SH-SY5Y (cell line): Measurements from ENCODE around the gene CRYL1.

Experiments used
- GATA2 ChIP-seq: IDR thresholded peaks from 2 replicates; pipeline ENCODE4 v1.6.1; 2011; ENCODE audit warnings: mild to moderate bottlenecking, low read depth, low read length
- GATA3 ChIP-seq: IDR thresholded peaks from 2 replicates; pipeline ENCODE4 v1.6.1; 2011; ENCODE audit warnings: low read depth, mild to moderate bottlenecking, low read length, moderate library complexity

CRYL1 gene

DNA sequence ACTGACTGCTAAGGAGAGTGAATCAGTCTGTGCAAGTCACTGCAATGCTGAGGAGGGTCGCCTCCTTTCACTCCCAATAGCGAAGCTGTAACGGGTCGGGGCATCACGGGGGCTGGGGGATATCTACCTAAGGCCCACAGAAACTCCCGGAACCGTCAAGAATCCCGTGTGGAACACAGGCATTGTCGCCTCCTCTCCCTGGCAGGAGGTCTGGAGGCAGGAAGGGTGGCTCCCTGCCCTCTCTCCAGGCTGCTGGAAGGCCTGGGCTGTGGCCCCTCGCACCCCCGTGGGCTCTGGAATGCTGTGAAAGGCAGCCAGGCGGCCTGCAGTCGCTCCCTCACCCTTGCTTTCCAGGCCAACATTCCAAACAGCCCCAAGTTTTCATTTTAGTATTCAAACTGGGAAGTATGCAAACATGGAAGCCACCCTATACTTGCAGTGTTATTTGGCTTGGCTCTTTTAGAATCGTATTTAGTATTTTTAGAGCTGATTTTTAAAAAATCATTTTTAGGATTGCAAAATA, 109.4 kb downstream of the CRYL1 start:
- TF ChIP-seq GATA2 (no peak), GATA3 (no peak)

DNA sequence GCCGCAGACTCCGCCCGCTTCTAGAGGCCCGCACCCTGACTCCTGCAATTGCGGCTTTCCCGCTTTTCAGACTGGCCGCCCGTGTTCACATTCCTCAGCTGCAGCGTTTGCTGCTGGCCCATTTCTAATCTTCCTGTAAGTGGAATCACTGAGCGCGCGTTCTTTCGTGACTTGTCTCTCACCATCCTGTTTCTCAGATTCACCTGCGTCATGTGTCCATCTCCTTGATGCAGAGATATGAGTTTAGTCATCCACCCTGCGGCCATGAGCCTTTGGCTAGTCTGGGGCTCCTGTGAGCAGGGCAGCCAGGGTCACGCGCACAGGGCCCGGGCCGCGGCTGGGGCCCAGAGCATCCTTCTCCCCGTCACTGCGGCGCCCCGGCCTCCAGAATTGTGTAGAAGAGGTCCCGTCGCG, 110.0 kb downstream of the CRYL1 start:
- no peak for TF ChIP-seq GATA3
- TF ChIP-seq GATA2, result no peak

DNA sequence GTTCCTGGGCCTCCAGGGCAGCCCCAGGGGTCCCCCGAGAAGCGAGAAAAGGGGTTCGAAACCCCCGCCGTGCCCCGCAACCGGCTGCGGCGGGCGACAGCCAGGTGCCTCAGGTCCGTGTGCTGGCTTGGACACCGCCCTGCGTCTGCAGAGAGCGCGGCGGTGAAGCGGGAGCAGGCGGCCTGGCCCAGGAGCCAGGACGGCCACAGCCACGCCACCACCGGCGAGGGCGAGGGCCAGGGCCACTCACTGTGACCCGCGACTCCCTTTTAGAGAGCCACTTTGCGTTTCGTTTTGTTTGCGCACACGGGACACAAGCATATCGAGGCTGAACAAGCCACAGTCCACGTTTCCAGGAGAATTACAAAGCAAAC, 110.4 kb downstream of the CRYL1 start:
- TF ChIP-seq GATA2 (no peak), GATA3 (no peak)

DNA sequence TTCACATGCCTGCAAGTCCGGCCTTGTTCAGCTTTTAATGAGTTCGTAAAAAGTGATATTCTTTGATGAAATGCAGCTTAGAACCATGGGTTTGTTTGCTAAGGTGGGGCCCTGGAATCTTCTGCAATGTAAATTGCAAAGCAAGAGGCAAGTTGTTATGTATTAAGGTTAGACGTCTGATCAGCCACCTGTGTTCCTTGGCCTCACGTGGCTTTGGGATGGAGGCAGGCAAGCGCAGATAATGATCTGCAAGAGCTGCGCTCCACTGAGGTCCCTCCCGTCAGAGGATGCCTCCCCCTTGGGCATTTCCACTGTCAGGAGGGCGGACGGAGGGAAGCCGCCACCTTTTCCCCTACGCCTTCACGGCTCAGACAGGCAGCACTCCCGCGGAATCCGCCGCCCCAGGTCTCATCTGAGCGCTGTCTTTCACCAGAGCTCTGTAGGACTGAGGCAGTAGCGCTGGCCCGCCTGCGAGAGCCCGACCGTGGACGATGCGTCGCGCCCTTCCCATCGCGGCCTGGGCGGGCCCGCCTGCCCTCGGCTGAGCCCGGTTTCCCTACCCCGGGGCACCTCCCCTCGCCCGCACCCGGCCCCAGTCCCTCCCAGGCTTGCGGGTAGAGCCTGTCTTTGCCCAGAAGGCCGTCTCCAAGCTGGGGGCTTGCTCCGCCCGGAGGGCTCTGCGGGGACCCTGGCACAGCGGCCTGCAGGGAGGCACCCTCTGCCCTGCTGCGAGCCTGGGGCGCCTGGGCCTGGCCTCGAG, 110.9 kb downstream of the CRYL1 start:
- TF ChIP-seq GATA3 (no peak), GATA2 (peak; percentile 24; the same call in 1 of the 2 replicates)

DNA sequence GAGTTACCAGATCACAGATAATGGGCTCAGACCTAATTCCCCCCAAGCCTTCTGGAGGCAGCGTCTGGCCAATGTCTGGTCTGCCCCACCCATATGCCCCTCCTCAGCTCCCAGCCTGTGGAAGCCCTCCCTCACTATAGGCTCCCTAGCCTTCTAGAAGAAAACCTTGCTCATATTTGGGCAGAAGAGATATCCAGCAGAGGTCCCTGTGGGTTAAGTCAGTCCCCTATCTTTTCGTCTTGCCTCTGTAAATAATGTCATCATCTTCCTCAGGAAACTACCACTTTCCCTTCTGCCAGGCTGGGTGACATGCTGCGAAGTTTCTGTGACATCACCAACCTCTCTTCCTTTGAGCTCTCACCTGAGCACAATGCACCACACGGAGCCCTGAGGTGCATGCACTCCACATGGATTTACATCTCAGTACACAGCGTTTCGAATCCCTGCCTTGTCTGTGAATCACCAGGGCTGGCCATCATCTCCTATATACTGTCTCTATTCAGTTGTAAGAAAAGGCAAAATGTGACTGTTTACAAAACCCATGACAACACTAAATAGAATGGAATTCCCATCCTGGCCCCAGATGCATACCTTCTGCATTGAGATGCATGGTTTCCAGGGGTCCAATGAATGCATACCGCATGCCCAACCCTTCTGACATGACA, 112.8 kb downstream of the CRYL1 start:
- TF ChIP-seq GATA3 (no peak), GATA2 (no peak)

DNA sequence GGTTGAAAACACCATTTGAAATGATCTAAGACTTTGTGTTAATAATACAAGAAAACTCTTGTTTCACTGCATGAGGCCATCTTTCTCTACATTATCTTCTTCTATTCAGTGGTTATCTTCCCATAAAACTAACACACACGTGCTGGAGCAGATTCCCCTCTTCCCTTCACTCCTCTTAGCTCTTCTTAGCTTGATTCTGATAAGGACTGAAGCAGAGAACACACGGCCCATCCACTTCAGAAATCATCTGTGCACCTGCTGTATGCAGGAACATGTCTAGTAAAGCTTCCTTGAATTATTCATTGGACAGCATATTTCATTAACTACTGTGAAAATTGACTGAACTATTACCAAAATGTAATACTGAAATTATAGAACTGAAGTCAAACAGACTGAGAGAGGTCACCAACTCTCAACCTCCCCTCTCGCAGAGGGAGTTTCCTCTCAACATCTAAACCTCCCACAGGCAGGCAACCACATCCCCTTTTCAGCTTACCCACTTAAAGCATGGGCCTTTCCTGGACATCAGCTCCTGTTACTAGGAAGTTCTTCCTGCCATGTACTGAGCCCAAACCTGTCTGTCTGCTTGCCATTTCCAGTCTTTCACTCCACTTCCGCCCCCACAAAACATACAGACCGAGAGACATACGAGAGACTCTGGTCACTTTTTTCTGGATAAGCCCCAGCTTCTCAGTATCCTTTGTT, 113.9 kb downstream of the CRYL1 start:
- TF ChIP-seq GATA3 (no peak), GATA2 (no peak)

DNA sequence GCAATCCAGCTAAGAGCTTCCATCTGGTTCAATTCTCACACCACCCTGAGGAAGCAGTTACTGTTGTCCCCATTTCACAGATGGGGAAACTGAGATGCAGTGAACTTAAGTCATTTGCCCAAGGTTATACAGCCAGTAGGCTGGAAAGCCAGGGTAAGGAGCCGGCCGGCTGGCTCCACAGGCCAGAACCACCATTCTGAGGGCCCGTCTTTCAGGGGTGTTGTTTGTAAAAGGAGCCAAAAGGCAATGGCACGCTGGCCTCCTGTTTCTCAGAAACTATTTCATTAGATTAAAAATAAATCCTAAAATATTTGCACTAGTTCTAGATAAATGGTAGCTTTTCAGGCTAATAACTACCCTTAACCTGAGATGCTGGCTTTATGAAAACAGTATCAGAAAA, 114.9 kb downstream of the CRYL1 start:
- TF ChIP-seq GATA2 (no peak), GATA3 (no peak)

DNA sequence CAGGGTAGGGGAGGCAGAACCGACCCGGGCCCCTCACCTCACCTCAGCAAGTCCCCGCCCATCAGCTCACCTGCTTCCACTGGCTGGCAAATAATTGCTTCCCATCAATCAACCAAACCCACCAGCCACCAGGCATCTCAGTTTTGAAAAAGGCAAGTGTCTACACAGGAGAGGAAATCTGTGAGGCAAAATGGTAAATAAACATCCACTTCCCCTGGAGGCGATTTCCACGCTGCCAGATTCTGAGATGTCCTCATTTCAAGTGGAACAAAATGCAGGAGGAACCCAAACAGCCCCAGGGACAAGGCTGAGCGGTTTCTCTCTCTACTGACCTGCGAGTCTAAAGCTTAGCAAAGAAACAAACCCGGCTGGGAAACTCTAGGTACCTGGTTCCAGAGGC, 117.5 kb downstream of the CRYL1 start:
- no peak for TF ChIP-seq GATA3
- no peak for TF ChIP-seq GATA2

DNA sequence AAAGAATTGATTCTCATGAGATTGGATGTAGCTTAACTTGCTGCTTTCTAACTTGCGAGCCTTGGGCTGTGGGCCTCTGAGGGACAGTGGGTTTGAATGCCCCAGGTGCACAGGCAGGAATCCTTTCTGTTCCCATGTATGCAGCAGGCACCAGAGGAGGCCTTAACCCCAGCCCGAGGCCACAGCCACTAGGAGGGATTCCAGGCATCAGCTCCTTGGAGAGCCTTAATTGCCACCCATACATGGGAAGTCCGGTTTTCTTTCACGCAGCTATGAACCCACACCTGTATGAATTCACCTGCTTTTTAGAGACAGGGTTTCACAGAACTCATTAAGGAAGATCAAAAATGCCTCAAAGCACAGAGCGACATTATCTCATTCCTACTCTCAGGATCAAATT, 117.9 kb downstream of the CRYL1 start:
- TF ChIP-seq GATA2, result no peak
- no peak for TF ChIP-seq GATA3

DNA sequence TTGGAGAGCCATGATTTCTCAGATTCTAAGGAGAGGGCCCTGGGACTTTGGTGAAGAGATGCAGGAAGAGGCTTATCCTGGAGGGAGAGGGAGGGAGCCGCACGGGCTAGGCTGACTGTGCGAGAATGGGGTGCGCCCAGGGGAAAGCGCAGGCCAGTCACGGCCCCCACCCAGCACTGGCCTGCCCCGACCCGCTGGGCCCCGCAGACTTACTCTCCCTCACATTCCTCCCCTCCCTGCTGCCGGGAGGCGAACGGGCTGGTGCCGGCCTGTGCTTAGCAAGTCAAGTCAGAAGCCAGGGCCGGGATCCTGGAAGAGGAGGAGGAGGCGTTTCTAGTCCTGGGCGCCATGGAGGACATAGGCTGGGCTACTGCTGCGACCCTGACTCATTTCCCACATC, 120.0 kb downstream of the CRYL1 start:
- TF ChIP-seq GATA3, result no peak
- TF ChIP-seq GATA2, result no peak

DNA sequence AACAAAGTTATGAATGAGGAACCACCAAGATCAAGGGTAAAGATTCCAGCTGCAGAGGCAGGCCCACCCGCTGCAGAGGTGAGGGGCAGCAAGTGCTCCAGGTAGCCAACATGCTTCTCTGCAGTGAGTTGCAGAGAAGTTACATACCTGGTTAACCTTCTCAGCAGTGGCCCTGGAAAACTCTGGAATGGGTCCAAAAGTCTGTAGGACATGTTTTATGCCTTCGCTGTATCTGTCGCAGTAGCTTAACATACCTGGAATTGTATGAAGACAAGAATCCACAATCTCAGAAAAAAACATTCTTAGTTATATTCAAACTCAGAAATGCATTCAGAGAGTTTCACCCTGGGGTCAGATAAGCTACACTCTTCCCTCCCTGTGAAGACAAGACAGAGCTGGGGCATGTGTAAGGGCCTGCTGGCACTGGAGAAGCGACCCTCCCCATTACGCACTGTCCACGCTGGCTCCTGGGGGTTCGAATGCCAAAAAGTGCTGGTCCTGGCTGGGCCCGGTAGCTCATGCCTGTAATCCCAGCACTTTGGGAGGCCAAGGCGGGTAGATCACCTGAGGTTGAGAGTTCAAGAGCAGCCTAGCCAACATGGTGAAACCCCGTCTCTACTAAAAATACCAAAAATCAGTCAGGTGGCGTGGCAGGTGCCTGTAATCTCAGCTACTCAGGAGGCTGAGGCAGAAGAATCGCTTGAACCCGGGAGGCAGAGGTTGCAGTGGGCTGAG, 121.0 kb downstream of the CRYL1 start:
- no peak for TF ChIP-seq GATA2
- no peak for TF ChIP-seq GATA3

DNA sequence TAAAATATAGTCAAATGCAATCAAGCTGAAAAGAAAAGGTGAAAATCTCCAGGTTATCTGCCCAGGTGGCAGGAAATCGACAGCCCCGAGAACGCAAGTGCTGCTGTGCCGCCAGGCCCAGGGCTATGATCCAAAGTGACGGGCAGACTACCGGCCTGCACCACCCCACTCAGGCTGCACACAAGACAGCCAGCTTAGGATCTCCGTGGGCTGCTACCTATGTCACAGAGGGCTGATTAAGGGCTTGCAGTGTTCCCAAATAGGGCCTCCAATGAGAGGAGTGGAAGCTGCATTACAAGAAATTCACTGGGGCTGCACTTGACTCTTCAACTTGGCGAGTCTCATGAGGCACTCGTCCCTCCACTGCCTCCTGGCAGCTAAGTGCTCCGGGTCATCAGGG, 121.8 kb downstream of the CRYL1 start:
- no peak for TF ChIP-seq GATA2

DNA sequence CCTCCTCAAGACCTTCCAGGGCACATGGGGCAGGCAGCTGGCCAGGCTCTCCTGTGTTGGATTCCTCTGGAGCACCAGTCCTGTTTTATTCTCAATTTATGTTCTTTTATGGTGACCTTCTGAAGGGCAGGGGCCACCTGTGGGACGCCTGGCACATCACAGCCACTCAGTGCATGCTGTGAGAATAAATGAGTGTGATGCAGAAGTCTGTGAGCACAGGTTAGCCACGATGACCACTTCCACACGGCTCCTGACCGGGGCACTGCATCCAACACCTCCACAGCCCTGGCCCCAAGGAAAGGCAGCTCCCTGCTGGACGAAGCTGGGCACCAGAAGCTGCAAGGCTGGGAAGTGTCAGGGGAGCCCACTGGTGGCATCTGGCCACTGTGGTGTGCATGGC, 122.8 kb downstream of the CRYL1 start:
- TF ChIP-seq GATA3 (no peak), GATA2 (no peak)
